Spleen (tissue), 7 donors: ENCODE measurements around the gene GAS5.

Source experiments
- POLR2A ChIP-seq, 3 donors: fragments of 450-650 bp; IDR thresholded peaks; one replicate each; pipeline ENCODE4 v1.5.1; 2017; ENCODE audit warnings: antibody characterized with exemption in 3 of 3, mild to moderate bottlenecking in 1 of 3
- POLR2AphosphoS5 ChIP-seq, 3 donors: sonication (generic); formaldehyde crosslinking; IDR thresholded peaks; one replicate each; pipeline ENCODE4 v1.5.1; 2017; ENCODE audit warnings: antibody characterized with exemption in 3 of 3
- TF ChIP-seq, protein P1 (sequence below), 11 experiments: fragments of 200-600 bp in 7 of 11; fragments of 450-650 bp in 4 of 11; sonication (generic) in 4 of 11; IDR thresholded peaks in 8 of 11; conservative IDR thresholded peaks in 3 of 11; 1 replicate in 7 of 11; 2 replicates in 4 of 11; pipeline versions ENCODE4 v1.4.0 to v1.8.0; 2016 to 2021; ENCODE audit warnings: antibody characterized with exemption in 11 of 11, inconsistent platforms in 4 of 11, mild to moderate bottlenecking in 1 of 11
- donor health status: DM: no; HTN: no; CAD: no; lungs with moderate emphysema.
- donor health status: DM: no; HTN: no; CAD: no.
- donor health status: DM: no; HTN: no; CAD: no.

DNA sequence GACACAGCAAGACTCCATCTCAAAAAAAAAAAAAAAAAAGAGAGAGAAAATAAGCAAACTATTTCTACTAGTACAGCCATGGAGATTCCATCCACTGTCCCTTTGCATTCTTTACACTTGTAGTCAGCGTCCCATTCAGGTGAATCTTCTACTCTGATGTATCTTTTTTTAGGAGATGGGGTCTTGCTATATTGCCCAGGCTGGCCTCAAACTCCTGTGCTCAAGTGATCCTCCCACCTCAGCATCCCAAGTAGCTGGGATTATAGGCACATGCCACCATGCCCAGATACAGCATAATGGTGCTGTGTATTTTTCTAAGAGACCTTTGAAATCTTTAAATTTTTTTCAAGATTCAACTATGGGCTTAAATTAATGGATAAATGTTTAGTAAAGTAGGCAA is 35.0 kb downstream of the GAS5 start:
- TF ChIP-seq POLR2A (IDR thresholded peaks at IDR 0.05) = no peak
- TF ChIP-seq, protein P1, sequence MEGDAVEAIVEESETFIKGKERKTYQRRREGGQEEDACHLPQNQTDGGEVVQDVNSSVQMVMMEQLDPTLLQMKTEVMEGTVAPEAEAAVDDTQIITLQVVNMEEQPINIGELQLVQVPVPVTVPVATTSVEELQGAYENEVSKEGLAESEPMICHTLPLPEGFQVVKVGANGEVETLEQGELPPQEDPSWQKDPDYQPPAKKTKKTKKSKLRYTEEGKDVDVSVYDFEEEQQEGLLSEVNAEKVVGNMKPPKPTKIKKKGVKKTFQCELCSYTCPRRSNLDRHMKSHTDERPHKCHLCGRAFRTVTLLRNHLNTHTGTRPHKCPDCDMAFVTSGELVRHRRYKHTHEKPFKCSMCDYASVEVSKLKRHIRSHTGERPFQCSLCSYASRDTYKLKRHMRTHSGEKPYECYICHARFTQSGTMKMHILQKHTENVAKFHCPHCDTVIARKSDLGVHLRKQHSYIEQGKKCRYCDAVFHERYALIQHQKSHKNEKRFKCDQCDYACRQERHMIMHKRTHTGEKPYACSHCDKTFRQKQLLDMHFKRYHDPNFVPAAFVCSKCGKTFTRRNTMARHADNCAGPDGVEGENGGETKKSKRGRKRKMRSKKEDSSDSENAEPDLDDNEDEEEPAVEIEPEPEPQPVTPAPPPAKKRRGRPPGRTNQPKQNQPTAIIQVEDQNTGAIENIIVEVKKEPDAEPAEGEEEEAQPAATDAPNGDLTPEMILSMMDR (IDR thresholded peaks at IDR 0.05 in 8 of 11, conservative IDR thresholded peaks at IDR 0.05 in 3 of 11) = no peak
- TF ChIP-seq POLR2AphosphoS5 (IDR thresholded peaks at IDR 0.05) = no peak
